GM19025 (cell line): Measurements from ENCODE around the gene GFRA1.

Experiments
- ATAC-seq: cut with Tn5 transposase; IDR thresholded peaks from one replicate; pipeline ENCODE4 v1.9.1; 2021; ENCODE audit warnings: mild to moderate bottlenecking, low read depth, moderate library complexity; ENCODE audit not compliant: unreplicated experiment

The GFRA1 gene

DNA sequence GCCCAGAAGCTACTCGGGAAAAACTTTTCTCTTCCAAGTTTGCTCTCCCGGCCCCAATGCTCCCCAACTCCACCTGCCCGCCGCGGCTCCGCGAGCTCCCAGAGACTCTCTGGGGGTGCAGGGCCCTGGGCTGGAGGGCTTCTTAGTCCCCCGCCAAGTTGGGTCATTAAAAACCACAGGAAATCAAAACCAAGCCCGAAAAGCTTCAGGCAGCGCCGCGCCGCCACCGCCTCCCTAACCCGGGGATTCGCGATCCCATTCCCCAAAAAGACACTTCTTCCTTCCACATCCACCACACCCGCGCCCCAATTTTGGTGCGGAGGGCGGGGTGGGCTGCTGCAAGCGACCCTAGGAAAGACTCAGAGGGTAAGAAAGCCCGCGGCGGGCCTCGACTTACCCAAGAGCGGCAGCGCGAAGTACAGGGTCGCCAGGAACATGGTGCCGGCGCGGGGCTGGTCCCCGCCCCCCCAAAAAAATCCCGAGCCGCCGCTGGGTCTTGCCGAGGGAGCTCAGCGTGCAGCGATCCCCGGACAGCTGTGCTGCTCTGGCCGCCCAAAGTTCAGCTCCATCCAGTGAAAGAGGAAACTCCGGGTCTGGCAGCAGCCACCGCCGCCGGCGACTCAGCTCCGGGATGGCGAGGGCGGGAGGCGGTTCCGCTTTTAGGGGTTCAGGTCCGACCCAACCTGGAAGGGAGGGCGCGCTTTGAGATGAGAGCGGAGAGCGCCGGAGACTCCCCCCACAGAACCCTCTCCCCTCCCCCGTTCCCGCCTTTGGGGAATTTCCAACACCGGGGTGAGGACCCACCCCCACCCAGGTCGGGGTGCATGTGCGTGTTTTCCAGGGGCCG is 1.2 kb downstream of the GFRA1 start:
- no peak for ATAC-seq

GRCh38 chr10:116270771-116271592 is 2.0 kb downstream of the GFRA1 start:
- ATAC-seq = no peak

DNA sequence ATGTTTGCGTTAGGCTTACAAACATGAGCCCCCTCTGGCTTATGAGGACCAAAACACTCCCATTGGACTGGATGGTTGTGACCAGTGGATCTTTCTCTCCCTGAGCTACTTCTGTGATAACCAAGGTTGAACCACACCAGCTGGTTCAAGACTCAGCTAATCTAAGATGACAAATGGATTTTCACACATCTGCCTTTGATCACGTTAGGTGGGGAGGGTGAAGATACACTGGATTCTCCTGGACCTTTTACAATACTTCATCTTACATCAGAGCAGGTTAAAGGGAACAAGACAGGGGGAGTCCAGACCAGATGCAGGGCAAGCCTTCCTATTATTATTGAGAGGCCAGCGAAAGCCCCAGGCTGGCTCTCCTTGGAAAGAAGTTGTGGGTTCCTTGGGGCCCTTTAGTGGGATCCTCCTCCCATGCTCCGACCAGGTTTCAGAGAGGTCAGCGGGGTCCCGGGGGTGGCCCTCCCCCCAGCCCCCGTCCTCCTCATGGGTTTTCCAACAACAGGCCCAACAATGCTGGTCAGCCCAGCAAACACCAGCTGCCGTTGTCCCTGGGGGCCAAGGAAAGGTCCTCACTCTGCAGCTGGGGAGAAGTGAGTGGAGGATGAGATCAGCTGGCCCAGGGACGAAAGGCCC is 2.8 kb downstream of the GFRA1 start:
- ATAC-seq = no peak

- ATAC-seq = no peak
Observed at GRCh38 chr10:116269619-116270018, 3.4 kb downstream of the GFRA1 start.

DNA sequence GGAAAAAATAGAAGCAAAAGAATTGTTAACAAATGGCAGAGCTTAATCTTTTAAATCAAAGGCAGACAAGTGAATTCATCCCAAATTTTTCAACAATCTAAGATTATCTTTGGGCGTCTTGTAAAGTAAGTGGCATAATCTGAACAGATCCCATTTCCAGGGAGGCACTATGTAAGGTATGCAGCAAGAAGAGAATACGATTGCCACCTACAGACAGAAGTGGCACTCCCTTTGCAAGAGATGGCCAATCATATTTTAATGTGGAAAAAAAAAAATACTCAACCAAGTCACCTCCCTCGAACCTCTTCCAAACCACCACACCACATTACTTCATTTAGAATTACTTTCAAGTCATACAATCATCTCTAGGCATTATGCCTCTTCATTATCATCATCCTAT is 4.0 kb downstream of the GFRA1 start:
- no peak for ATAC-seq

GRCh38 chr10:116265686-116266085 is 7.3 kb downstream of the GFRA1 start:
- no peak for ATAC-seq

DNA sequence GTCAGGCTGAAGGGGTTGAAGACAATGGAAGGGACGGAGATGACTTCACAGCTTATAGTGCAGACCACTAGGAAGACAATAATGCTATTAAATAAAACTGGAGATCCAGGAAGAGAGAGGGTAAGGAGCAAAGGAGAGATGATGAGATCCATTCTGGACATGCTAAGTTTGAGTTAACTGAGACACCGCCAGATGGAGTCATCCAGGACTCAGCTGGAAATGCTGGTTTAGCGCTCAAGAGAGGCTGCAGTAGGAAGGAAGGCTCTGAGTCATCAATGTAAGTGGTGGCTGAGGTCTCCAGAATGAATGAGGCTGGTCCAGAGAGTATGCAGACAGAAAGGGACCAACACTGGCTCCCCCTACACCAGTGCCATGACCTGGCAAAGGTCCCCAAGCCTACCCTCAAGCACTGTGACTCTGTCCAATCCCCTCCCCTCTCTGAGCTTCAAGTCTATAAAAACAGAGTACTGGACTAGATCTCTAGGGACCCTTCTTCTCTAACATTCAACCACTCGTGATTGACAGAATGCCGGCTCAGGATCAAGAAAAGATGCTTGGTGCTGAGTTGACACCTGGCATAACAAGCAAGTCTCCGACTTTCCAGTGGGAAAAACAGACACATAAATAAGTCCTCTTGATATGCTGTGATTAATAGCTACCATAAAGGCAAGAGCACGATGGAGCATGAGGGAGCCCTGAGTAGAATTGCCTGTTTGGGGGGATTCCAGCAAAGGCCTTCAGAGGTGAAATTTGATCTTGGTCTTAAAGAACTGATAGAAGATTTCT is 8.9 kb downstream of the GFRA1 start:
- no peak for ATAC-seq

DNA sequence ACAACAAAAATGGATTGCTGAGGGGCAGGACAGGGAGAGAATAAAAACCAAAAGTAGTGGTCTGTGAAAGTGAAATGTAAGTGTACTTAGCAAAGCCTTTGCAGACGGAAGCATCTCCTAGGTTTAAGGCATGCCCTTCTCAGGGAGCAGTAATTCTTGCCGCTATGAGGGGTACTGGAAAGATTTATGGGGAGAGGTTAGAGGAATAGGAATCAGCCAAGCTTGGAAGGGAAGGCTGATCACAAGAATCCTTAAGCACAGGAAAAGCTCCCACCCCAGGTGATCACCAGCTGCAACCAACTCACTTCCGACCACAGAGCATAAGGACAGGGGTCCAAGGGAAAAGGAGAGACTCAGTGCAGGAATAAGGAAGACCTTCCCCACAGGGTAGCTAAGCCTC is 10.3 kb downstream of the GFRA1 start:
- ATAC-seq = no peak

DNA sequence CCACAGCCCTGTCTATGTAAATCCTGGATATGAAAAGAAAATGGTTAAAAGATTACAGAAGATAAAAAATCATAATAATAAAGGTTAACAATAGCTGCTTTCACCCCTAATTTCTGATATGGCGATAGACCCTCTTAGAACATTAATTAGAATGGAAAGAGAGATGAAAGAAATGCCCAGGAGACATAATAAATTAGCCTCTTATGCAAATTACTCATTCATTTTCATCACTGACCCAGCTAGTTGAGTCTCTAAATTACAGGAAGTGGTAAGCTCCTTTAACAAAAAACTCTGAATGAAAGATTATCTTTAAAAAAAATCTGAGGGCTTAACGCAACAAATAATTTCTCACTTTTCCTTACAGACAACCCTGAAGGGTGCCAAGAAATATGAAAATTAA is 12.4 kb downstream of the GFRA1 start:
- ATAC-seq = no peak

- no peak for ATAC-seq
Observed at GRCh38 chr10:116259638-116260037, 13.4 kb downstream of the GFRA1 start.

- no peak for ATAC-seq
Observed at GRCh38 chr10:116257785-116258184, 15.2 kb downstream of the GFRA1 start.

- no peak for ATAC-seq
Observed at GRCh38 chr10:116256752-116257259, 16.2 kb downstream of the GFRA1 start.

DNA sequence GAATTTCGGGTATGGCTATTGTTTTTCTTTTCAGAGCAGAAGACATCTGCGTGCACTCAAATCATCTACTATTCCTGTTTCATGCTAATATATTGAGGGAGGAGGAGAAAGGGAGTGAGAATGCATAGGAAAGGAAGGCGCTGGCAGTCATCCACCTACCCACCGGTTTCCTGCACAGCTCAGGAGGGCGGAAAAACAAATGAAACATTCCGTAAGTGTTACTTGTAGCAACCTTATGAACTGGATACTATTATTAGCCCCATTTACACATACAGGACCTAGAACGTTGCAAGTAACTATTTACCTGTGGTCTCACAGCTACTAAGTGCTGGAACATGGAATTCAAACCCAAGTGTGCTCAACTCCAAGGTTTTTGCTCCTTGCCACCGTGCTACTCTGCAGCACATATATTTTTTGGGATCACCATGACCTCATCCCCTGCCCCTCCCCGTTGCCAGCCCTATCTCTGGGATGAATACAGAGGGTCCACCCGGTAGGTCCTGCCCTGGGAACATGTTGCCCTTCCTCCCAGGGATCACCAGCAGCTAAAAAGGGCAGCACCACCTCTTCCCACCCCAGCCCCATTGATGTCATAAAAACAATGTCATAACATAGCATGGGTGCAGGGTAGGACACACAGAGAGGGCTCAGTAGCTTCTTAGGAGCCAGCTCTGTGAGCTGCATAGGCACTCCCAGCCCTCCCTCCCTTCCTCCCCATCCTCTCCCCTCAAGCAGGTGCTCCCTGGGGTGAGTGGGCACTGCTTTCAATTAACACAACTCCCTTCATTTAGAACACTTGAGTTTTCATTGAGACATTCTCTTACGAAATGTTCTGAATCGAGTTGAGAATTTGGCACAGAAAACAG is 16.9 kb downstream of the GFRA1 start:
- ATAC-seq = no peak

GRCh38 chr10:116254422-116255155 is 18.4 kb downstream of the GFRA1 start:
- ATAC-seq = no peak

DNA sequence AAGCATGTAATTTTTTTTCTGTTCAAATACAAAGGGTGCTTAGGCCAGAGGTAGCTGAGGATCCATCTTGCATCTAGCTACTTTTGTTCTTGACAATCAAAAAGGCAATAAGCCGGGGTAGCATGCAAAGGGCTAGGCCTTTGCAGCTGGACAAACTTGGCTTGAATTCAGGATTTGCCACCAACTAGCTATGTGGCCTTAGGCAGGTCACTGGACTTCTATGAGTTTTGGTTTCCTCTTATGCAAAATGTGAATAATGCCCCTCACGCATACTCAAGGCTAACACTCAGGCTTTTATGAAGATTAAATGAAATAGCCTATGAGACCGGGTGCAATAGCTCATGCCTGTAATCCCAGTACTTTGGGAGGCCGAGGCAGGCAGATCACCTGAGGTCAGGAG is 19.3 kb downstream of the GFRA1 start:
- ATAC-seq = no peak

- ATAC-seq = no peak
Observed at GRCh38 chr10:116251602-116252395, 21.2 kb downstream of the GFRA1 start.

- ATAC-seq = no peak
Observed at GRCh38 chr10:116247691-116248090, 25.3 kb downstream of the GFRA1 start.

DNA sequence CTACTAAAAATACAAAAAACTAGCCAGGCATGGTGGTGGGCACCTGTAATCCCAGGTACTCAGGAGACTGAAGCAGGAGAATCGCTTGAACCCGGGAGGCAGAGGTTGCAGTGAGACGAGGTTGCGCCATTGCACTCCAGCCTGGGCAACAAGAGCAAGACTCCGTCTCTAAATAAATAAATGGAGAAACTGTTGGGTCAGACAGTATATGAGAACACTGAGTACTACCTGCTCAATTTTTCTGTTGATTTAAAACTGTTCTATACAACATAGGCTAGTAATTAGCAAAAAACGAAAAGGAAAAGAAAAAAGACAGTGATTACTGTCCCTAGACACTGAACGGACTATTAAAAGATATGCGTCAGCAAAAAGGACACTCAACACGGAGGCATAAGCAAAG is 26.7 kb downstream of the GFRA1 start:
- ATAC-seq = no peak
